Measurements from ENCODE around the gene MTM1. TPM values are rescaled to one million over a fixed set of nuclear protein-coding genes. Genes with fewer than 3 reads are reported as not detected.

Gene MTM1
- total and polyA plus RNA-seq, 2 experiments from 2014 or later: 3.2 to 8.7 TPM

DNA sequence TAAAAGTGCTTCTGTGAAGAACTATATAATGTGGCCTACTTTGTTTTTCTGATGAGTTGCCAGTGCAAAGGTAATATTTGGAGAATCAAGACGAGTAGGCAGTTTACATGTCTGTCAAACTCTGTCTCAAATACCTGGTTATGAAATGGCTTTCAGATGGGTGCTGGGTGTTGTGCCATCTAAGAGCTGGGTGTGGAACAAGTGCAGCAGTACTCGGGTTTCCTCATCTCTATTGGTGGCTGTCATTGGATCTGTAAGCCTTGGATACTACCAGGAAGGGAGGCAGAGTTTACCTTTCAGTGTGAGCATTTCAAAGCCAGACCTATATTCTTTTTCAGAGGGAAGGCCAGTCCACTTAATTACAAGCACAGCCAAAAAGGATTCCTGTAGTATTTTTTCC lies 37.2 kb downstream of the MTM1 start:
- DNase-seq (ENCODE audit: low spot score): no peak

More for the DNA sequence above, 37.2 kb downstream of the MTM1 start:
- Histone ChIP-seq H3K4me1 (ENCODE audit: insufficient read depth) (no peaks in the 10 kb centered on the region), H3K27me3 (ENCODE audit: insufficient read depth) (no peaks in the 10 kb centered on the region), H3F3A (replicated peaks; ENCODE audit: low read depth) (no peaks in the 10 kb centered on the region), H3K4me2 (no peak overlapping the region), H4K20me1 (replicated peaks; ENCODE audit: insufficient read depth) (no peaks in the 10 kb centered on the region), H2AFZ (no peak overlapping the region), H3K4me3 (no peak overlapping the region), H3K9me2 (ENCODE audit: insufficient read depth) (no peaks in the 10 kb centered on the region), H3K27ac (ENCODE audit: low read depth) (no peak overlapping the region), H3K79me2 (replicated peaks; ENCODE audit: insufficient read depth) (no peaks in the 10 kb centered on the region), H3K36me3 (ENCODE audit: insufficient read depth) (no peaks in the 10 kb centered on the region)
- no peak overlapping the region for H3K27ac Mint-ChIP-seq
- no peaks in the 10 kb centered on the region; the same call in 2 of the 3 replicates for H3K9me3 Mint-ChIP-seq
- TF ChIP-seq REST (IDR thresholded peaks at IDR 0.05; ENCODE audit: unreplicated experiment) (no peak), JUNB (IDR thresholded peaks at IDR 0.05; ENCODE audit: unreplicated experiment) (no peak), ZNF114 (CRISPR knock-in tag; IDR thresholded peaks at IDR 0.05) (no peak), CTCF (conservative IDR thresholded peaks at IDR 0.05; ENCODE audit: low read depth in 2 of 2) (no peak), EZH2 (IDR thresholded peaks at IDR 0.05; ENCODE audit: low read depth, unreplicated experiment) (no peak), STAT1 (IDR thresholded peaks at IDR 0.05; ENCODE audit: unreplicated experiment) (no peak), EZH2phosphoT487 (IDR thresholded peaks at IDR 0.05; ENCODE audit: unreplicated experiment) (no peak), CREB1 (CRISPR knock-in tag; IDR thresholded peaks at IDR 0.05; ENCODE audit: low read depth) (no peak), ETS1 (IDR thresholded peaks at IDR 0.05) (no peak), POLR2AphosphoS5 (IDR thresholded peaks at IDR 0.05; ENCODE audit: low read depth) (no peak), ZNF331 (CRISPR knock-in tag; IDR thresholded peaks at IDR 0.05; ENCODE audit: low read depth) (no peak), NANOG (IDR thresholded peaks at IDR 0.05; ENCODE audit: borderline replicate concordance) (no peak)
- TF ChIP-seq, protein P1, sequence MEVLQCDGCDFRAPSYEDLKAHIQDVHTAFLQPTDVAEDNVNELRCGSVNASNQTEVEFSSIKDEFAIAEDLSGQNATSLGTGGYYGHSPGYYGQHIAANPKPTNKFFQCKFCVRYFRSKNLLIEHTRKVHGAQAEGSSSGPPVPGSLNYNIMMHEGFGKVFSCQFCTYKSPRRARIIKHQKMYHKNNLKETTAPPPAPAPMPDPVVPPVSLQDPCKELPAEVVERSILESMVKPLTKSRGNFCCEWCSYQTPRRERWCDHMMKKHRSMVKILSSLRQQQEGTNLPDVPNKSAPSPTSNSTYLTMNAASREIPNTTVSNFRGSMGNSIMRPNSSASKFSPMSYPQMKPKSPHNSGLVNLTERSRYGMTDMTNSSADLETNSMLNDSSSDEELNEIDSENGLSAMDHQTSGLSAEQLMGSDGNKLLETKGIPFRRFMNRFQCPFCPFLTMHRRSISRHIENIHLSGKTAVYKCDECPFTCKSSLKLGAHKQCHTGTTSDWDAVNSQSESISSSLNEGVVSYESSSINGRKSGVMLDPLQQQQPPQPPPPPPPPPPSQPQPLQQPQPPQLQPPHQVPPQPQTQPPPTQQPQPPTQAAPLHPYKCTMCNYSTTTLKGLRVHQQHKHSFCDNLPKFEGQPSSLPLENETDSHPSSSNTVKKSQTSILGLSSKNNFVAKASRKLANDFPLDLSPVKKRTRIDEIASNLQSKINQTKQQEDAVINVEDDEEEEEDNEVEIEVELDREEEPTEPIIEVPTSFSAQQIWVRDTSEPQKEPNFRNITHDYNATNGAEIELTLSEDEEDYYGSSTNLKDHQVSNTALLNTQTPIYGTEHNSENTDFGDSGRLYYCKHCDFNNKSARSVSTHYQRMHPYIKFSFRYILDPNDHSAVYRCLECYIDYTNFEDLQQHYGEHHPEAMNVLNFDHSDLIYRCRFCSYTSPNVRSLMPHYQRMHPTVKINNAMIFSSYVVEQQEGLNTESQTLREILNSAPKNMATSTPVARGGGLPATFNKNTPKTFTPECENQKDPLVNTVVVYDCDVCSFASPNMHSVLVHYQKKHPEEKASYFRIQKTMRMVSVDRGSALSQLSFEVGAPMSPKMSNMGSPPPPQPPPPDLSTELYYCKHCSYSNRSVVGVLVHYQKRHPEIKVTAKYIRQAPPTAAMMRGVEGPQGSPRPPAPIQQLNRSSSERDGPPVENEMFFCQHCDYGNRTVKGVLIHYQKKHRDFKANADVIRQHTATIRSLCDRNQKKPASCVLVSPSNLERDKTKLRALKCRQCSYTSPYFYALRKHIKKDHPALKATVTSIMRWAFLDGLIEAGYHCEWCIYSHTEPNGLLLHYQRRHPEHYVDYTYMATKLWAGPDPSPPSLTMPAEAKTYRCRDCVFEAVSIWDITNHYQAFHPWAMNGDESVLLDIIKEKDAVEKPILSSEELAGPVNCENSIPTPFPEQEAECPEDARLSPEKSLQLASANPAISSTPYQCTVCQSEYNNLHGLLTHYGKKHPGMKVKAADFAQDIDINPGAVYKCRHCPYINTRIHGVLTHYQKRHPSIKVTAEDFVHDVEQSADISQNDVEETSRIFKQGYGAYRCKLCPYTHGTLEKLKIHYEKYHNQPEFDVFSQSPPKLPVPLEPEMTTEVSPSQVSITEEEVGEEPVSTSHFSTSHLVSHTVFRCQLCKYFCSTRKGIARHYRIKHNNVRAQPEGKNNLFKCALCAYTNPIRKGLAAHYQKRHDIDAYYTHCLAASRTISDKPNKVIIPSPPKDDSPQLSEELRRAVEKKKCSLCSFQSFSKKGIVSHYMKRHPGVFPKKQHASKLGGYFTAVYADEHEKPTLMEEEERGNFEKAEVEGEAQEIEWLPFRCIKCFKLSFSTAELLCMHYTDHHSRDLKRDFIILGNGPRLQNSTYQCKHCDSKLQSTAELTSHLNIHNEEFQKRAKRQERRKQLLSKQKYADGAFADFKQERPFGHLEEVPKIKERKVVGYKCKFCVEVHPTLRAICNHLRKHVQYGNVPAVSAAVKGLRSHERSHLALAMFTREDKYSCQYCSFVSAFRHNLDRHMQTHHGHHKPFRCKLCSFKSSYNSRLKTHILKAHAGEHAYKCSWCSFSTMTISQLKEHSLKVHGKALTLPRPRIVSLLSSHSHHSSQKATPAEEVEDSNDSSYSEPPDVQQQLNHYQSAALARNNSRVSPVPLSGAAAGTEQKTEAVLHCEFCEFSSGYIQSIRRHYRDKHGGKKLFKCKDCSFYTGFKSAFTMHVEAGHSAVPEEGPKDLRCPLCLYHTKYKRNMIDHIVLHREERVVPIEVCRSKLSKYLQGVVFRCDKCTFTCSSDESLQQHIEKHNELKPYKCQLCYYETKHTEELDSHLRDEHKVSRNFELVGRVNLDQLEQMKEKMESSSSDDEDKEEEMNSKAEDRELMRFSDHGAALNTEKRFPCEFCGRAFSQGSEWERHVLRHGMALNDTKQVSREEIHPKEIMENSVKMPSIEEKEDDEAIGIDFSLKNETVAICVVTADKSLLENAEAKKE (CRISPR knock-in tag; IDR thresholded peaks at IDR 0.05): no peak
- peaks cover 3% of the 10 kb centered on the region for H3K27me3 Mint-ChIP-seq (ENCODE audit: insufficient read depth, low read depth, poor library complexity)
- no peak for ATAC-seq
- H3K4me1 Mint-ChIP-seq: no peaks in the 10 kb centered on the region; the same call in 1 of the 3 replicates
- no peak overlapping the region for H3K4me3 Mint-ChIP-seq
- peaks cover 5% of the 10 kb centered on the region; the same call in 1 of the 3 replicates for H3K36me3 Mint-ChIP-seq (ENCODE audit: low read depth)
